T-helper 1 cell (primary cell): Measurements from ENCODE around the gene CEPT1.
A peak's percentile ranks its signal among the peaks of the same experiment; 100 is the strongest.
"Not testable (repeated sequence)": the region's sequence is repeated elsewhere in the genome, so short reads cannot be mapped to it uniquely, and the experiment has no call there.

Source experiments
- DNase-seq, 5 donors: peaks; one replicate each; pipeline ENCODE4 v3.0.0-alpha.2; 2012 to 2020
- total RNA-seq, 4 donors: gene quantifications; one replicate each; lab custom pipeline; 2026; lab: John Stamatoyannopoulos, UW

The CEPT1 gene
- total RNA-seq: 21.8 to 40.5 (median 32.6) reads per million in 4 donors

DNA sequence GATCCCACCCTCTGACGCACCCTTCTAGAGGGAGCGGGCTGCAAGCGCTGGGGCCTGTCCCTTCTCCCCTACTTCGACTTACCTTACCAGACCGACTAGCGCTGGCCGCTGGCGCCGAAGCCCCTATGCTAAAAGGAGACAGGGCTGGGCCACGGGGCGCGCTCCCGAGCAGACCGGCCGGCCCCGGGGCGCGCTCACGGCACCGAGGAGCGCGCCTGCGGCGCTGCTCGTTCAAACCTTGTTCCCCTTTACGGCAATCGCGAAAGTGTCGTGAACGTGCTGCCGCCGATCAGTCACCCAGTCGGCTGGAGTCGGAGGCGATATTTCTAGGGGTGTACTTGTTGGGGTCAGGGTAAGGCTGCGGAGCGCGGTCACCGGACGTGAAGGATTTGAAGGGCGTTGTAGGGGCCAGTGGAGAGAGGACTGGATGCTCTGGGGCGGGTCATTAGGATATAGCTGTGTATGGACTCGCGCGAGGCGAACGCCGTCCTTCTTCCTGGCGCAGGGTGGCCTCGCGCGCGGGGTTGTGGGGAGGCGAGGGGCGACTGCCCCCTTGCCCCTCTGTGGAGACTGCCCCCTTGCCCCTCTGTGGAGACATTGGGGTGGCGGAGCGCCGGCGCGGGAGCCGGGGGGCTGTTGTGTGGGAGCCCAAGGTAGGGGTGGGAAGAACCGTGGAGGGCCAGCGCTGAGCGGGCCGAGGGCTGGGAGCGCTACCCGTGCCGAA is at the start of gene CEPT1, which contains the start of gene DRAM2:
TSS of gene CEPT1 (plus strand) at position 268 of the 724 bp plus-strand sequence. CDS start 7,492 bp downstream, outside the sequence.
TSS of gene DRAM2 (minus strand) at position 138 of the 724 bp plus-strand sequence. CDS start 8,539 bp downstream, outside the sequence.
- peak; percentile 79 to 93 (median 88) for DNase-seq

DNA sequence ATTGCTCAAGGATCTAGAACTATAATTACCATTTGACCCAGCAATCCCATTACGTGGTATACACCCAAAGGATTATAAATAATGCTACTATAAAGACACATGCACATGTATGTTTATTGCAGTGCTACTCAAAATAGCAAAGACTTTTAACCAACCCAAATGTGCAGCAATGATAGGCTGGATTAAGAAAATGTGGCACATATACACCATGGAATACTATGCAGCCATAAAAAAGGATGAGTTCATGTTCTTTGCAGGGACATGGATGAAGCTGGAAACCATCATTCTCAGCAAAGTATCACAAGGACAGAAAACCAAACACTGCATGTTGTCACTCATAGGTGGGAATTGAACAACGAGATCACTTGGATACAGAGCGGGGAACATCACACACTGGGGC is 44.6 kb upstream of the CEPT1 start:
- not testable (repeated sequence) for DNase-seq

DNA sequence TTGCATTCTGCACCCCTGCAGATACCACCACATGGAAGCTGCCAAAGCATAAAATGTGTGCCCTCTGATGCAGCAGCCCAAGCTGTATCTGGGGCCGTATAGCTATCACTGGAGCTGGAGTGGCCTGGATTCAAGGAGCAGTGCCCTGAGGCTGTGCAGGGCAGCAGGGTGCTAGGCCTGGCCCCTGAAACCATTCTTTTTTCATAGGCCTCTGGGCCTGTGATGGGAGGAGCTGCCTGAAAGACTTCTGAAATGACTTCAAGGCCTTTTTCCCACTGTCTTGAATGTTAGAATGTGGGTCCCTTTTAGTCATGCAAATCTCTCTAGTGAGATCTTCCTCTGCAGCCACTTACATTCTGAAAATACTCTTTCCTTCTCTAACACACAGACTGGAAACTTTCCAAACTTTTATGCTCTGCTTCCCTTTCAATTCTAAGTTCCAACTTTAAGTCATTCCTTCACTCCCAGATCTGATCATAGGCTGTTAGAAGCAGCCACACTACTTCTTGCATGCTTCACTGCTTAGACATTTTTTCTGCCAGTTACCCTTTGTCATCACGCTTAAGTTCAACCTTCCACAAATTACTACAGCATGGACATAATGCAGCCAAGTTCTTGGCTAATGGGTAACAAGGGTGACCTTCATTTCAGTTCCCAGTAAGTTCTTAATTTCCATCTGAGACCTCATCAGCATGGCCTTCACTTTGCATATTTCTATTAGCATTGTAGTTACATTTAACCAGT is 42.5 kb upstream of the CEPT1 start:
- no peak for DNase-seq

GRCh38 chr1:111099289-111099688 is 40.7 kb upstream of the CEPT1 start:
- DNase-seq: no peak

- DNase-seq: no peak
Observed at GRCh38 chr1:111101854-111102642, 38.0 kb upstream of the CEPT1 start.

- DNase-seq: no peak
Observed at GRCh38 chr1:111104981-111105380, 35.0 kb upstream of the CEPT1 start.

- no peak for DNase-seq
Observed at GRCh38 chr1:111110197-111110899, 29.7 kb upstream of the CEPT1 start.

DNA sequence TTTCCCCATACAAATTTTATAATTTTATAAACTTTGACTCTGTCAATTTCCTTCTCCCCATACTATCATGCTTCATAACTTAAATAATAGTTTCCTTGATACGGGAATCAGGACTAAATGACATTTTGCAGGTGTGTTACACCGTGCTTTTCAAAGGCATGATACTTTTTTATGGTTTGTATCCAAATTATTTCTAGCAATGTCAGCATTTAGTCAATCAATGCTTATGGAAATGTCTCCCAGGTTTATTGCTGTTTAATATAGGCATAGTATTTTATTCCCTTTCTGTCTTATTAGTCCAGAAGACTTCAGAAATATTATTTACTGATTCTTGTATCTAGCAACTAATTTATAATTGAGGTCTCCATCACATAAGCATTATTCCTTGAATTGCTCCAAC is 23.5 kb upstream of the CEPT1 start:
- no peak for DNase-seq

DNA sequence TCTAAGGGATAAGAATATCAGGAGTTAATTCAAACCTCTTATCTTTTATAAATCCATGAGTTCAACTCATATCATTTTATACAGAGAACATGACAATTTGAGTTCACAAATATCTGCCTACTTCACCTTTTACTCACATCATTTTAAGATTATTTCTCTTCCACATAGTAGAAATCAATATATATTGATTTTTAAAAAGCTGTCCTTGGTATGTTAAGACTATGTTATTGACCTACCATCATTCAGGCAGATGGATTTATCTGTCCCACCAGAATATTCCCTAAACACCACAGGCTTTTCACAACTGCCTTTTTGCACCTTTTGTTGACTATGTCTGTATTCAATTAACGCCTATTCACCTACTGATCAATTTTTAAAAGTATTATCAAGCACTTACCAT is 13.7 kb upstream of the CEPT1 start:
- DNase-seq: no peak

DNA sequence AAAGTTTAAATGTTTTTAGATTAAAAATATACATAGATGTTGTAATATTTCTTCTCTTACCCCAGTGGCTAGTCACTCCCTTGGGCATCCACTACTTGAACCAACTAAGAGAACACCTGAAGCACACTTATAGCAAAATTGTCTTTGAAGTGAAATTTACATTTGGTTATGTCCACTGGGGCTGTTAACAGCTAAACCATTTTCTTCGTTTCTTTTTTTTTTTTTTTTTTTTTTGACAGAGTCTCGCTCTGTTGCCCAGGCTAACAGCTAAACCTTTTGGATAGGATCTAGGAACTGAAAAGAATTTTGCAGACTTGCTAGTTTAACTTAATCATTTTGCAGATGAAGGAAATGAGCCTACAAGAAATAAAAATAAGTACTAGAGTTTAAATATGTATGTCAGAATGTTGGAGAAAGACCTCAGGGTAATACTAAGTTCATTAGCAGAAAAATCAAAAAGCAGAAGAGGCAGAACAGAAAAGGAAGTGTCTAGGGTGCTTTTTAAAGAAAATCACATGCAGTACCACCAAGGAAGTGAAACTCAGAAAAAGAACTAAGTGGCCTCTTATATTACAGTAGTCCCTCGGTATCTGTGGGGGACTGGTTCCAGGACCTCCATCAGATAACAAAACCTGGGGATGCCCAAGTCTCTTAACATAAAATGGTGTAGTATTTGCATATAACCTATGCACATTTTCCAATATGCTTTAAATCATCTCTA is 11.9 kb upstream of the CEPT1 start:
- DNase-seq: peak in 1 of 5 donors; percentile 5

- no peak for DNase-seq
Observed at GRCh38 chr1:111129376-111129775, 10.6 kb upstream of the CEPT1 start.

DNA sequence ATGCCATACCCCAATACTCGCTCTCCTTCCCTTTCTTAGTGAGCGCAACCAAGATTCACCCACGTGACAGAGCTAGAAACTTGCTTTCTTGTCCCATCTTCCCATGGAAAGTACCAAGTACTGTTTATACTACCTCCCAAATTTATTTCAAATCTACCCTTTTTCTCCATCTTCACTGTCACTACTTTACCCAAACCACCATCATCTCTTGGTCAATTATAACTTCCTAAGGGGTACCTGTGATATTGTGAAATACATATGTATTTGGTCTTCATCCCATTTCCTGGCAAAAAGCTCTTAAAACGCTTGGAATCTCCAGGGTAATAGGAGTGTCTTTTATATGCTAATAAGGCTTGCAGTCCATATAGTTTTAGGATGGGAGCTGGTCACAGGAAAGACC is 8.3 kb upstream of the CEPT1 start:
- DNase-seq: no peak

DNA sequence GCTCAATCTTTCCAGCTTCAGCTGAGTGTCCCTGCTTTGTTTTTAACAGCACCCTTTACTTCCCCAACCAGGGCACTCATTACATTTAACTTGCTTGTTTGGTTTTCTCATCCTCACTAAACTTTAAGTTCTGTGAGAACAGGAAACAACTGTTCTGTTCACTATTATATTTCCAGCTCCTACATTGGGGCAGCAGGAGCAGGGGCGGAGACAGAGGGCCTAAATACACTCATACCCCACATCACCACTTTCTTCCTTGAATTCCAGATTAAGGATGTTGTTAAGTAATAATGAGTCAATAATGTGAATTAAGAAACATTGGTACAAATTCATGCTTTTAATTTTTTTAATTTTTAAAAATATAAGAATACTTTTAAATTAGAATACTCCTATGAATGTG is 6.2 kb upstream of the CEPT1 start:
- no peak for DNase-seq

- peak in 3 of 5 donors; percentile 35 to 41 (median 40) for DNase-seq
Observed at GRCh38 chr1:111139324-111139955, 583 bp upstream of the CEPT1 start.

DNA sequence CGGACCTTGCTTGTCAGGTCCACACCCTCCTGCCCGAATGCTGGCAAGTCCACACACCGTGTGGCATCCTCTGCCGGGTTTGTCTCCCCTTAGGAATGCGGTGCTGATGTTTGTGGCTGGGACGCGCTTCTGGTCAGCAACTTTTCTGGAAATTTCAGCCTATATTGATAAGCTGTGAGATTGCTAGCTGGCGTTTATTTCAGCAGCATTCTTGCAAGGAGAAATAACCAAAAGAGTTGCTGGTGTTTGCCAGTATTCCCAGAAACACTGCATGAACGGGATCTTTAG is 601 bp downstream of the CEPT1 start:
- DNase-seq: peak in 1 of 5 donors; percentile 12

DNA sequence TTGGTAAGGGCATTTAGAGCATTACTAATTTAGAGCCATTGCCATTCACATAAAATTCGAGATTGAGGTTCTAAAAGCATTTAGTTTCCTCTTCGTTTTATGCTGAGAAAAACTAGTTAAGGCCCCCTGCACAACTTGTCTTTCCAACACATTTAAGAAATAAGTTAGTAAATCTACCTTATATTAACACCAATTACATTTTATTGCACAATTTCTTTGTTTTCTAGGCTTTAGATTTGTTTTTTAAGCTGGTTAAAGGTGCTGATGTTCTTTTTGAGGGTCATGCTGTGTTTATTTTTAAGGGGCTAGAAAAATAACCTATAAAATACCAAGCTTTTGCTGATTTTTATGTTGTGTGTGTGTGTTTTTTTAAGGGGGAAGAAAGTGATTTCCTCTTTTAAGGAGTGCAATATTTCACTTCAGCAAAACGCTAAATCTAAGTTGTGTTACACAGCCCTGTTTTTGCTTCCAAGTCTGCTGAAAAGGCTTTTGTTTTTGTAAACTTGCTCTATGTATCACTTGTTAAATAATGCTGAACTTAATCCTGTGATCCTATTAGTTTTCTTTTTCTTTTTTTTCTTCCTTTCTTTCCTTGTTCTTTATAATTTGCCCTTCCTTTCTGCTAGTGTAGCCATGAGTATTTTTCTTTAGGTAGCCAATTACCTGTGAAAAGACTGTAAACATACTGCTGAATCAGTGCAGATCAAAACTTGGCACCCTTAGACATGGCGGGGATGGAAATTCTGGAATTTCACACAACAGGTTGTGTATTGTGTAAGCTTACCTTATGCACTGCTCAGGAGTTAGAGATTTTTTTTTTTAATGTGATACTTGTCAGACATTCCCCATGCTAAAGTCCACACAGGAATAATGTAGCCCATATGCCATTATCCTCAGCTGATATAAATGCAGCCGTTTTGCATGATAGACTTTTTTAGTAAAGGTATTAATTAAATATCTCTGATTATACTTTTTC is 1.5 kb downstream of the CEPT1 start:
- DNase-seq: no peak

DNA sequence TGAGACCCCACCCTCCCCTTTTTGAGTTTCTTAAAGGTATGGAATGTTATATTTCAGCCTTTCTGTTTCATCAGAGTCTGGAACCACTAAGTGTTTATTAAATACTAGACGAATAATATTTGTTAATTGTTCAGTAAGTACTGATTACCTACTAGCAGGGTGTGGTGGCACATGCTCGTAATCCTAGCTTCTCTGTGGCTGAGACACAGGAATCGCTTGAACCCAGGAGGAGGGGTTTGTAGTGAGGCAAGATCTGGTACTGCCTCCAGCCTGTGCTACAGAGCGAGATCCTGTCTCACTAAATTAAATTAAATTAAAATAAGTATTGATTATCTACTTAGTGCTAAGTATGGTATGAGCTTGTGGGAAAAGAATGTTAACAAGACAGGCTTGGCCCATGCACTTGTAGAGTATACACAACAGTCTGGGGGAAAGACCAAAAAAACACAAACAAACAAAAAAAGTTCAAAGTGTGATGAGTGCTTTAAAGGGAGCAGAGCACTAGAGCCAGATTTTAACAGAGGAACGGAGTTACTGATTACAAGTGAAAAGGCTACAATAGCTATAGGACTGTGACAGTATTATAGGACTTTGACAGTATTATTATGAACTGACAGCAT is 2.4 kb downstream of the CEPT1 start:
- no peak for DNase-seq

- no peak for DNase-seq
Observed at GRCh38 chr1:111145542-111145941, 5.5 kb downstream of the CEPT1 start.

GRCh38 chr1:111145963-111146768 is 6.1 kb downstream of the CEPT1 start:
- DNase-seq: no peak
